Ishikawa (cell line): ENCODE data around the gene UTP25.

ENCODE experiments used
- EP300 ChIP-seq: IDR thresholded peaks from 2 replicates; pipeline ENCODE4 v1.6.1; 2012; ENCODE audit warnings: borderline replicate concordance
- FOXM1 ChIP-seq: IDR thresholded peaks from 2 replicates; pipeline ENCODE4 v1.6.1; 2012; ENCODE audit warnings: low read depth, borderline replicate concordance
- RAD21 ChIP-seq: IDR thresholded peaks from 2 replicates; pipeline ENCODE4 v1.6.1; 2012; ENCODE audit warnings: low read depth
- TAF1 ChIP-seq: IDR thresholded peaks from 2 replicates; pipeline ENCODE4 v1.6.1; 2012; ENCODE audit warnings: low read depth, mild to moderate bottlenecking
- USF1 ChIP-seq: IDR thresholded peaks from 2 replicates; pipeline ENCODE4 v1.6.1; 2012
- YY1 ChIP-seq: IDR thresholded peaks from 2 replicates; pipeline ENCODE4 v1.6.1; 2012; ENCODE audit warnings: low read depth
- ZBTB7A ChIP-seq: IDR thresholded peaks from 2 replicates; pipeline ENCODE4 v1.6.1; 2012; ENCODE audit warnings: low read depth
- TF ChIP-seq, protein P1 (sequence below): IDR thresholded peaks from 2 replicates; pipeline ENCODE4 v1.6.1; 2012; ENCODE audit warnings: low read depth, mild to moderate bottlenecking
- TF ChIP-seq, protein P2 (sequence below): IDR thresholded peaks from 2 replicates; pipeline ENCODE4 v1.6.1; 2012

- TF ChIP-seq, protein P1, sequence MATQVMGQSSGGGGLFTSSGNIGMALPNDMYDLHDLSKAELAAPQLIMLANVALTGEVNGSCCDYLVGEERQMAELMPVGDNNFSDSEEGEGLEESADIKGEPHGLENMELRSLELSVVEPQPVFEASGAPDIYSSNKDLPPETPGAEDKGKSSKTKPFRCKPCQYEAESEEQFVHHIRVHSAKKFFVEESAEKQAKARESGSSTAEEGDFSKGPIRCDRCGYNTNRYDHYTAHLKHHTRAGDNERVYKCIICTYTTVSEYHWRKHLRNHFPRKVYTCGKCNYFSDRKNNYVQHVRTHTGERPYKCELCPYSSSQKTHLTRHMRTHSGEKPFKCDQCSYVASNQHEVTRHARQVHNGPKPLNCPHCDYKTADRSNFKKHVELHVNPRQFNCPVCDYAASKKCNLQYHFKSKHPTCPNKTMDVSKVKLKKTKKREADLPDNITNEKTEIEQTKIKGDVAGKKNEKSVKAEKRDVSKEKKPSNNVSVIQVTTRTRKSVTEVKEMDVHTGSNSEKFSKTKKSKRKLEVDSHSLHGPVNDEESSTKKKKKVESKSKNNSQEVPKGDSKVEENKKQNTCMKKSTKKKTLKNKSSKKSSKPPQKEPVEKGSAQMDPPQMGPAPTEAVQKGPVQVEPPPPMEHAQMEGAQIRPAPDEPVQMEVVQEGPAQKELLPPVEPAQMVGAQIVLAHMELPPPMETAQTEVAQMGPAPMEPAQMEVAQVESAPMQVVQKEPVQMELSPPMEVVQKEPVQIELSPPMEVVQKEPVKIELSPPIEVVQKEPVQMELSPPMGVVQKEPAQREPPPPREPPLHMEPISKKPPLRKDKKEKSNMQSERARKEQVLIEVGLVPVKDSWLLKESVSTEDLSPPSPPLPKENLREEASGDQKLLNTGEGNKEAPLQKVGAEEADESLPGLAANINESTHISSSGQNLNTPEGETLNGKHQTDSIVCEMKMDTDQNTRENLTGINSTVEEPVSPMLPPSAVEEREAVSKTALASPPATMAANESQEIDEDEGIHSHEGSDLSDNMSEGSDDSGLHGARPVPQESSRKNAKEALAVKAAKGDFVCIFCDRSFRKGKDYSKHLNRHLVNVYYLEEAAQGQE: no peak
- TF ChIP-seq YY1 (no peak), EP300 (no peak), USF1 (no peak), FOXM1 (no peak), RAD21 (peak; percentile 14; the same call in 1 of the 2 replicates), TAF1 (no peak), ZBTB7A (no peak)
- TF ChIP-seq, protein P2, sequence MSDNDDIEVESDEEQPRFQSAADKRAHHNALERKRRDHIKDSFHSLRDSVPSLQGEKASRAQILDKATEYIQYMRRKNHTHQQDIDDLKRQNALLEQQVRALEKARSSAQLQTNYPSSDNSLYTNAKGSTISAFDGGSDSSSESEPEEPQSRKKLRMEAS: no peak
Observed at GRCh38 chr1:209823143-209824041, 4.4 kb upstream of the UTP25 start.
